CD4-positive, alpha-beta T cell treated with Interleukin-17A for 4 hours (primary cell): ENCODE measurements around the gene KLK12.
"Not testable (repeated sequence)": the region's sequence is repeated elsewhere in the genome, so short reads cannot be mapped to it uniquely, and the experiment has no call there.

Experiments
- DNase-seq: peaks from one replicate; pipeline ENCODE4 v3.0.0-alpha.2; 2020; ENCODE audit warnings: mixed read lengths

Gene KLK12

DNA sequence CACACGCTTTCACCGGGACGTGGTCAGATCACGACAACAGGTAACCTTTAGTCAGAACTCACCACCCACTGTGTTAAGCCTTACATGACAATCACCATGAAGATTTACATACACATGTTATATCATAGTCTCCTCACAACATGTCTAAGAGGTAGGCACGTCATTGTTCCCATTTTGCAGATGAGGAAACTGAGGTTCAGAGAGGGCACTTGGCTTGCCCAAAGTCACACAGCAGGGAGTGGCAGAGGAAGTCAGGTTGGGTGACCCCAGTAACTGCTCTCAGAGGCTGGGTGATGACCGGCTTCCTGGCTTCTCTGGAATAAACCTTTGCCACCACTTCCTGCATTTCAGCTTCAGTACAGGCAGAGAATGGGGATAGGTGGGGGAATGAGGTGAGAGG, 20.6 kb downstream of the KLK12 start:
- no peak for DNase-seq

DNA sequence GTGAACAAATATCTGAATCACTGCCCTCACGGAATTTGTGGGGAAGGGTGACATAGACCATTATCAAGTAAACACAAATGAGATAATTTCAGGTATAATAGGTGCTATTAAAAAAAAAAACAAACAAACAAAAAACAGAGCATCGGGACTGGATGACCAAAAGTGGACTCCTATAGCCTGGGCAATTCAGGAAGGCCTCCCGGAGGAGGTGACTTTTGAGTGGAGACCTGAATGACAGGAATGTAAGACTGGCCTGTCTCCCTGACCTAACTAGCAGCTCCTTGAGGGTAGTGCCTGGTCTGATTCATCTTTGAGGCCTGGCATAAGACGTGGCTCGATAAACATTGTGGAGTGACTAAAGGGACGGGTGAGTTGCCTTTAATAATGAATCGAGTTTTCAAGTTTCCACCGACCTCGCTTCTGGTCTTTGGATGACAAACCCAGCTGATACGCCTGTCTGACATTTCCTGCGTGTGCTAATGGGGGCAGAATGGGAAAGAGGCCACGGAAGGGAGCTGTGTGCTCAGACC, 22.1 kb downstream of the KLK12 start:
- DNase-seq = no peak

DNA sequence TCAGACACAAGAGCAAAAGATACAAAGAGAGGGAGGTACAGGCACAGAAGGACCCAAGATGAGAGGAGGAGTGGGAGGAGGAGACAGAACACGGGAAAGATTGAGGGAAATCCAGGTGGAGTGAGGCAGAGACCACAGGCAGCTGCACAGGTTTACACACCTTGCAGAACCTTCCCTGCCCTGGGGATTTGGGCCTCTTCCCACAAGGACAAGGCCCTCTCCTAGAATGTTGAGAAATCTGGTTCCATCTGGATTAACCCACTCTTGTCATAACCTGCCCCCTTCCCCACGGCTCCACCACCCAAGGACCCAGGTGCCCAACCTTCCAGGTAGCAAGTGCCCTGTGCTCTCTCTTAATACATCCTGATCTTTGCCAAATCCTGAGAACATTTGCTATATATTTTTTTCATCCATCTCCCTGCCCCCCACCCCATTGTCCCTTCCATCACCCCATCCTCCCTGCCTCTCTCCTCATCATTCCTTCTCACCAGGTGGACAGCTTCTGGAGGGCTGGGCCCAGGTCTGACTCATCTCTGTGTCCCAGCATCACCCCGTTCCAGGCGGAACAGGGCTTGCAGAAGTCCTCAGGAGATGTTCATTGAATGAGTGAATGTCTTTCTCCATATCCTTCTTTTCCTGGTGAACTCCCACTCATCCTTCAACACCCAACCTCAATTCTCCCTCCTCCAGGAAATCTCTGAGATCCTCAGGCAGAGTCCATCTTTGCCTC, 24.6 kb downstream of the KLK12 start:
- DNase-seq = no peak

GRCh38 chr19:51009061-51009891, 25.5 kb downstream of the KLK12 start:
- no peak for DNase-seq

- no peak for DNase-seq
Observed at GRCh38 chr19:51007488-51007887, 27.3 kb downstream of the KLK12 start.

GRCh38 chr19:51006406-51006805, 28.4 kb downstream of the KLK12 start:
- no peak for DNase-seq

GRCh38 chr19:51005248-51005647, 29.6 kb downstream of the KLK12 start:
- DNase-seq = no peak

- DNase-seq = no peak
Observed at GRCh38 chr19:51003316-51003715, 31.5 kb downstream of the KLK12 start.

DNA sequence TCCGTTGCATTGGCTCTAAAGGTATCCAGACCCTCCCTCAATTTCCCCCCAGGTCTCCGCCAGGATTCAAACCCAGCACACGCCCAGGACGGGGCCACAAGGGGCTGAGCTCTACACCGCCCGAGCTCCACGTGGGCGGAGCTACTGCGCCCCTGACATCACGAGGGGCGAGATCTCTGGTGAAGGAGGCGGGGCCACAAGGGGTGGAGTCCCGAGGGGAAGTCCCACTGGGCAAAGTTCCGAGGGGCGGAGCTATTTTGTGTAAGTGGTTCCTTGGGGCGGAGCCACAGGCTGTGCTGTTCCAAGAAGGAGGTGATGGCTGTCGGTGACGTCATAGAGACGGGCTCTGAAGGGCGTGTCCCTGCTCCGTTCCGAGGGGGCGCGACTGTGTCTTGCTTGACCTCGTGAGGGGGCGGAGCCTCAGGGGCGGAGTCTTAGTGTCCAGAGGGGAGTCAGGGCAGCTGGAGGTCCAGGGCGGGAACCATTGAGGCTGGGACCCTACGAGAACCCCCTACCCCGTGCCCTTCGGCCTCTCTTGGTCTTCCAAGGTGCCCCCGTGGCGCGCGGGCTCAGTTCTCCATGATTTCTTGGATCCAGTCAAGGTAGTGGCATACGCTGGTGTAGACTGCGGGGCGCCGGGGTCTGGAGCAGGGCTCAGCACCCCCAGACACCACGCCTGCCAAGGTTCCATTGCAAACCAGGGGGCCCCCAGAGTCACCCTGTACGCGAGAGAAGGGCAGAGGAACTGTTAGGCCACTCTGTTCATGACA, 32.1 kb downstream of the KLK12 start:
- DNase-seq = no peak

- no peak for DNase-seq
Observed at GRCh38 chr19:51002089-51002532, 32.7 kb downstream of the KLK12 start.

DNA sequence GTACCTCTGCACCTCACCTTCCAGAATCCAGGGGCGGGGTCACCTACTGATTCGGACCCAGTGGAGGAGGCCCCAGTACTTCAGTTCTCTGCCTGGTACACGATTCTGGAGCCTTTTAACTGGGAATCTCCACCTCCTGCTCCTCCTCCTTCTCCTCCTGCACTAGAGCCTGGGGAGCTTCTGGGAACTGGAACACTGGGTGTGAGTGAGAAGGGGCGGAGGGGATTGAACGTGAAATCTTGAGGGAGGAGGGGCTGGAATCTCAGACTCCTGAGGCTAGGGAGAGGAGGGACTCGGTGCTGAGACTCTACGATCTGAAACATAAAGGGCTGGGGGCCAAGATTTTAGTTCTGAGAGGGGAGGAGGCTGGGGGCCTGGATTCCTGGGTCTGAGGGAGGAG, 33.3 kb downstream of the KLK12 start, which contains the start of gene KLK8:
TSS of gene KLK8 (minus strand) at position 90 of the 400 bp plus-strand sequence. CDS start 437 bp downstream, outside the sequence.
- no peak for DNase-seq

DNA sequence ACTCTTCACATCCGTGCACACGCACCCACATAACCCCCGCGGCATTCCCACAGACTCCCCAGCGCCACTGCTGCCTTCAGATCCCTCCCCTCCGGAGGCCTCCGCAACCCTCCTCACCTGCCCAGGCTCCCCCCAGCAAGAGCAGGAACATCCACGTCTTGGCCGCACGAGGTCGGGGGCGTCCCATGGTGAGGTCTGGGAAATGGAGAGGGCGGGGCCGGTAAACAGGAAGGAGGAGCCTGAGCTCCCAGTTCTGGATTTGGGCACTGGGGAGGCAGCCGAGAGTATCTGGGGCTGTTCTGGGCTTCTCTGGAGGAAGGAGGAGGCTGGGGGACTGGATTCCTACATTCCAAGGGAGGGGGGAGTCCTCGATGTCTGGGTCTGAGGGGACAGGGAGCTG, 33.8 kb downstream of the KLK12 start:
- DNase-seq = no peak

DNA sequence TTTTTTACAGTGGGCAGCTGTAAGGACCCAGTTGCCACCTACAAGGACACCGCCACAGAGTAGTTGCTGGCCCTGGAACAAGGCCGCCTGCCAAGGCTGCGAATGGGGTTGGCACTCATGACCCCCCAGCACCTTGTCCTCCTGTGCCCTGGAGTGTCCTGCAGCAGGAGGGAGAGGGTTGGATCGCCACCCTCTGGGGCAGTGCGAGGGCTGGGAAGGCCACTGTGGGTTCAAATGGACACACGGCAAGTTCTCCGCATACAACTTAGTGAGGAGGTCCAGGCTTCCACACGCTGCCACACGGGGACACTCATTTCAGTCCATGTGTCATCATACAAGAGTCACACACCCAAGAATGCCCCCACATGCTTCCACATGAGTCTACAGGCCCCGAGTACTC, 34.4 kb downstream of the KLK12 start:
- no peak for DNase-seq

DNA sequence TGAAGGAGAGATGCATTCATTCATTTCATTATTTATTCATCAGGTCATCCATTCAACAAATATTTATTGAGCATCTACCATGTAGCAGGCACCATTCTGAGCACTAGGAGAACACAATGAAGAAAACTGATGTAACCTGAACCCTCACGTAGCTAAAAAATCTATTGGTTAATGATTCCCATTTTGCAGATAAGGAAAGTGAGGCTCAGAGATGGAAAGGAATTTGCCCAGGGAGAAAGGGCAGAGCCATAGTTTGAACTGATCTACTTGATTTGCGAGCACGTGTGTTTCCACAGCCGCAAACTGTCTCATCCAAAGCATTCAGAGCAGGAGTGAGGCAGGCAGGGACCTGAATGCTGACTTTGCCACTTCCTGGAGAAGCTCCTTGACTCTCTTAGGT, 36.1 kb downstream of the KLK12 start:
- no peak for DNase-seq

DNA sequence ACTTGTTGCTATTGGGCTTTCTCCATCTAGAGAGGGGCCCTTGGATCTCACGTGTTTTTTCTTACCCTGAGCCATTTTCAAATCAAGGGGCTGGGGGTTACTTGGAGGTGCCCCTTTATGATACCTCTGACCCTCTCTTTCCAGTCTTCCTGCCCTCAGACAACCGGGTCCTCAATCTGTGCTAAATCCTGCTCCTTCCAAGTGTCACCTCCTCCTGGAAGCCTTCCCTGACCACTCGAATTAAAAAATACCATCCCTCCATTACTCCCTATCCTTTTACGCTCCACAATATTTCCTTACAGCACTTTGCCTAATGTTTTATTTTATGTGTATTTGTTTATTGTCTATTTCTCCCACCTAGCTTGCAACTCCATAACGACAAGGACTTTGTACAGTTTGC, 36.7 kb downstream of the KLK12 start:
- no peak for DNase-seq

GRCh38 chr19:50994129-50994528, 40.7 kb downstream of the KLK12 start:
- no peak for DNase-seq

DNA sequence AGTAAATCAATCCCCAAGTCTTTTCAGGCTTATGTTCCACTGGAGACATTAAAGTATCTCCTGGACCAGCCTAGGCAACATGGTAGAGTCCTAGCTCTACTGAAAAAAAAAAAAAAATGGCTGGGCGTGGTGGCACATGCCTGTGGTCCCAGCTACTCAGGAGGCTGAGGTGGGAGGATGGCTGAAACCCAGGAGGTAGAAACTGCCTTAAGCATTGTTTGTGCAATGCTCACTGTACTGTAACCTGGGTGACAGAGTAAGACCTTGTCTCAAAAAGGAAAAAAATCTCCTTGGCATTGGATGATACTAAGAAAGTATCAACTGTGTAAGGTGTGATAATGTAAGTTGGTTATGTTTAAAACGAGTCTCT, 42.2 kb downstream of the KLK12 start:
- no peak for DNase-seq

GRCh38 chr19:50984416-50984815, 50.4 kb downstream of the KLK12 start:
- DNase-seq = not testable (repeated sequence)

- DNase-seq = no peak
Observed at GRCh38 chr19:50983625-50984292, 51.0 kb downstream of the KLK12 start, which contains the start of gene KLK7. Gene KLK7 (minus strand): TSS chr19:50983917. CDS start chr19:50982399, 1,518 bp downstream.

DNA sequence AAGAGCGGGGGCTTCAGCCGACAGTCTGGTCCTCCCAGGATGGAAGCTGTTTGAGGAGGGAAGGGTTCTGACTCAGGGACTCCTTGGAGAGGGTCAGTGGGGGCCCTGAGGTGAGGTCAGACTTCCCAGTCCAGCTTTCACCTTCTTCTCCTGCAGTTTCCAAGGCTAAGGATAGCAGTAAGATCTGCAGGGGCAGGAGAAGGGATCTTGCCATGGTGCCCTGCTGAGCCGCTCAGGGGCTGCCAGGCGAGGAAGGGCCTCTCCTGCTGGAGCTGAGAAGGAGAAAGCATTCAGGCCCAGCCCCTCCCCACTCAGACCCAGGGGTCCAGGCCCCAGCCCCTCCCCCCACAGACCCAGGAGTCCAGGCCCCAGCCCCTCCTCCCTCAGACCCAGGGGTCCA, 52.6 kb downstream of the KLK12 start:
- DNase-seq = no peak

DNA sequence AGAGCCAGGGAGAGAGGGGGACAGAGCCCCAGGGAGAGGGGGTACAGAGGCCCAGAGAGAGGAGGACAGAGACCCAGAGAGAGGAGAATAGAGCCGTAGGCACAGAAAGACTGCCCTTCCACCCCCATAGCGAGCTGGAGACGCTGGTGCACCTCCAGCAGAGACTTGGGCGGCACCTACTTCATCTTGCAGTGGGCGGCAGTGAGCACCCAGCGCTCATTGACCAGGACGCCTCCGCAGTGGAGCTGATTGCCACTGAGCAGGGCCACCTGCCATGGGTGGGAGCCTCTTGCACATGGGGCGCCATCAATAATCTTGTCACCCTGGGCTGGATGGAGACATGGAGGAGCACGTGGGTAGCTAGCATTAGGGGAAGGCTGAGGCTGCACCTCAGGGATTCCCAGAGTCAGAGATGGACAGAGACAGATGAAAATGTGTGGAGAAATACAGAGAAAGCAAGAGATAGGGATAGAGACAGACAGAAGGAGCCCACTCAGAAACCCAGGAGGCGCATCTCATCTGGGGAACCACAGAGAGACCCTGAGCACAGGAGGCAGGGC, 53.1 kb downstream of the KLK12 start:
- DNase-seq = no peak

DNA sequence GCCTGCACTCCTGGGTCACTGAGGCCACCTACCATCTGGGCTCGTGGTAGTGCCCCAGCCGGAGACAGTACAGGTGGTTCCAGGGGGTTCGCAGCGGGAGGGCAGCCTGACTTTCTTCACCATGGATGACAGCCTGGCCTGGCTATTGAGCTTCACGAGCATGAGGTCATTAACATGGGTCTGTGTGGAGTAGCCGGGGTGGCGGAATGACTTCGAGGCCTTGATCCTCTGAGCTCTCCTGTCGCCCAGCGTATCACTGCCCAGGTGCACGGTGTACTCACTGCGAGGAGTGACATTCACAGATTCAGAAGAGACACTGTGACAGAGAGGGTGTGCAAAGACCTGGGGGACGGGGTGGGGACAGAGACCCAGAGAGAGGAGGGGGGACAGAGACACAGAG, 54.6 kb downstream of the KLK12 start:
- no peak for DNase-seq
